ENCODE data around the gene CCPG1. TPM values are rescaled to one million over a fixed set of nuclear protein-coding genes. Genes with fewer than 3 reads are reported as not detected.

The CCPG1 gene
- polyA plus RNA-seq, 1 donor from 2014 or later, result 64.2 TPM

- H4K20me1 ChIP-seq (ENCODE audit: insufficient read depth), result no peaks in the 10 kb centered on the region
- H2AFZ ChIP-seq (ENCODE audit: low read depth, low read length), result no peak overlapping the region
- no peak overlapping the region for H3K9ac ChIP-seq (ENCODE audit: low read length)
- no peaks in the 10 kb centered on the region for H3K9me3 ChIP-seq (ENCODE audit: low read length)
- no peak overlapping the region for H3K27ac ChIP-seq (ENCODE audit: low read length)
- H3K27me3 ChIP-seq (ENCODE audit: insufficient read depth, low read depth, low read length), result no peaks in the 10 kb centered on the region
- no peak overlapping the region for H3K4me2 ChIP-seq (ENCODE audit: low read length)
- no peaks in the 10 kb centered on the region for H3F3A ChIP-seq (ENCODE audit: insufficient read depth, low read length, poor library complexity, severe bottlenecking)
- no peaks in the 10 kb centered on the region for H3K36me3 ChIP-seq (ENCODE audit: insufficient read depth, low read length)
- H3K79me2 ChIP-seq (replicated peaks; ENCODE audit: insufficient read depth, low read length), result no peaks in the 10 kb centered on the region
- TF ChIP-seq TAF1 (IDR thresholded peaks at IDR 0.05; ENCODE audit: low read depth), result no peak
- no peak for TF ChIP-seq SMC3 (conservative IDR thresholded peaks at IDR 0.05; ENCODE audit: poor library complexity)
- no peak for TF ChIP-seq CTCF (IDR thresholded peaks at IDR 0.05; ENCODE audit: poor library complexity, severe bottlenecking)
- TF ChIP-seq POLR2AphosphoS5 (IDR thresholded peaks at IDR 0.05), result no peak
- no peak for TF ChIP-seq RAD21 (conservative IDR thresholded peaks at IDR 0.05)
- TF ChIP-seq REST (IDR thresholded peaks at IDR 0.05; ENCODE audit: borderline replicate concordance), result no peak
- TF ChIP-seq EZH2 (IDR thresholded peaks at IDR 0.05; ENCODE audit: borderline replicate concordance, insufficient read depth, low read length, poor library complexity, severe bottlenecking), result no peak
- no peak for TF ChIP-seq MXI1 (conservative IDR thresholded peaks at IDR 0.05; ENCODE audit: poor library complexity, severe bottlenecking)
- TF ChIP-seq EP300 (conservative IDR thresholded peaks at IDR 0.05; ENCODE audit: poor library complexity, severe bottlenecking), result no peak
- no peaks in the 10 kb centered on the region for H3K9me2 ChIP-seq (ENCODE audit: insufficient read depth, low read length)
- no peak overlapping the region for H3K4me3 ChIP-seq (ENCODE audit: low read length)
Measured at GRCh38 chr15:55362641-55363040, 45.5 kb downstream of the CCPG1 start.

- Histone ChIP-seq H4K20me1 (ENCODE audit: insufficient read depth) (no peaks in the 10 kb centered on the region), H3K27me3 (ENCODE audit: insufficient read depth, low read depth, low read length) (no peaks in the 10 kb centered on the region), H3K4me2 (ENCODE audit: low read length) (no peak overlapping the region), H3K4me3 (ENCODE audit: low read length) (no peak overlapping the region), H3K9me3 (ENCODE audit: low read length) (no peaks in the 10 kb centered on the region), H3K36me3 (ENCODE audit: insufficient read depth, low read length) (no peaks in the 10 kb centered on the region), H2AFZ (ENCODE audit: low read depth, low read length) (no peak overlapping the region), H3K9me2 (ENCODE audit: insufficient read depth, low read length) (no peaks in the 10 kb centered on the region), H3K27ac (ENCODE audit: low read length) (no peak overlapping the region), H3F3A (ENCODE audit: insufficient read depth, low read length, poor library complexity, severe bottlenecking) (no peaks in the 10 kb centered on the region), H3K9ac (ENCODE audit: low read length) (no peak overlapping the region), H3K79me2 (replicated peaks; ENCODE audit: insufficient read depth, low read length) (no peaks in the 10 kb centered on the region)
- TF ChIP-seq REST (IDR thresholded peaks at IDR 0.05; ENCODE audit: borderline replicate concordance), result no peak
- no peak for TF ChIP-seq RAD21 (conservative IDR thresholded peaks at IDR 0.05)
- no peak for TF ChIP-seq EP300 (conservative IDR thresholded peaks at IDR 0.05; ENCODE audit: poor library complexity, severe bottlenecking)
- no peak for TF ChIP-seq CTCF (IDR thresholded peaks at IDR 0.05; ENCODE audit: poor library complexity, severe bottlenecking)
- no peak for TF ChIP-seq TAF1 (IDR thresholded peaks at IDR 0.05; ENCODE audit: low read depth)
- no peak for TF ChIP-seq EZH2 (IDR thresholded peaks at IDR 0.05; ENCODE audit: borderline replicate concordance, insufficient read depth, low read length, poor library complexity, severe bottlenecking)
- TF ChIP-seq SMC3 (conservative IDR thresholded peaks at IDR 0.05; ENCODE audit: poor library complexity), result no peak
- no peak for TF ChIP-seq MXI1 (conservative IDR thresholded peaks at IDR 0.05; ENCODE audit: poor library complexity, severe bottlenecking)
- no peak for TF ChIP-seq POLR2AphosphoS5 (IDR thresholded peaks at IDR 0.05)
Measured at GRCh38 chr15:55361048-55361447, 47.1 kb downstream of the CCPG1 start.
